IMR-90 (cell line): ENCODE measurements around the gene TNFRSF1B.

Experiments
- BHLHE40 ChIP-seq: fragments of 150-350 bp; IDR thresholded peaks from 2 replicates; pipeline ENCODE4 v1.6.1; 2016; ENCODE audit warnings: mild to moderate bottlenecking, low read depth, low read length
- CEBPB ChIP-seq: IDR thresholded peaks from 2 replicates; pipeline ENCODE4 v1.6.1; 2012; ENCODE audit warnings: low read depth, low read length, improper control_type of control experiment
- CHD1 ChIP-seq: IDR thresholded peaks from 2 replicates; pipeline ENCODE4 v1.6.1; 2012; ENCODE audit warnings: low read depth, low read length, improper control_type of control experiment
- MAZ ChIP-seq: IDR thresholded peaks from 2 replicates; pipeline ENCODE4 v1.6.1; 2012; ENCODE audit warnings: low read depth, mild to moderate bottlenecking, low read length, improper control_type of control experiment, moderate library complexity, borderline replicate concordance
- MXI1 ChIP-seq: IDR thresholded peaks from 2 replicates; pipeline ENCODE4 v1.6.1; 2012; ENCODE audit warnings: low read depth, mild to moderate bottlenecking, low read length, moderate library complexity, borderline replicate concordance
- NFE2L2 ChIP-seq: fragments of 150-350 bp; IDR thresholded peaks from 2 replicates; pipeline ENCODE4 v1.6.1; 2016; ENCODE audit warnings: low read depth, mild to moderate bottlenecking, low read length
- POLR2A ChIP-seq: IDR thresholded peaks from 2 replicates; pipeline ENCODE4 v1.6.1; 2012; ENCODE audit warnings: mild to moderate bottlenecking, low read depth, low read length
- RAD21 ChIP-seq: IDR thresholded peaks from 2 replicates; pipeline ENCODE4 v1.6.1; 2012; ENCODE audit warnings: low read length, improper control_type of control experiment
- RCOR1 ChIP-seq: IDR thresholded peaks from 2 replicates; pipeline ENCODE4 v1.6.1; 2012; ENCODE audit warnings: mild to moderate bottlenecking, low read length, improper control_type of control experiment; ENCODE audit not compliant: insufficient replicate concordance
- SMC3 ChIP-seq: fragments of 150-350 bp; IDR thresholded peaks from 2 replicates; pipeline ENCODE4 v1.6.1; 2016; ENCODE audit warnings: low read depth, mild to moderate bottlenecking, antibody characterized with exemption, low read length, moderate library complexity
- TF ChIP-seq, protein P1 (sequence below): conservative IDR thresholded peaks from 2 replicates; pipeline ENCODE4 v1.5.1; 2012; ENCODE audit warnings: mild to moderate bottlenecking, low read depth, low read length, improper control_type of control experiment
- TF ChIP-seq, protein P2 (sequence below): fragments of 150-350 bp; IDR thresholded peaks from 2 replicates; pipeline ENCODE4 v1.6.1; 2016; ENCODE audit warnings: low read depth, mild to moderate bottlenecking, low read length, moderate library complexity, borderline replicate concordance
- TF ChIP-seq, protein P3 (sequence below): fragments of 150-350 bp; IDR thresholded peaks from 2 replicates; pipeline ENCODE4 v1.6.1; 2017; ENCODE audit warnings: mild to moderate bottlenecking, antibody characterized with exemption, low read length, low read depth

DNA sequence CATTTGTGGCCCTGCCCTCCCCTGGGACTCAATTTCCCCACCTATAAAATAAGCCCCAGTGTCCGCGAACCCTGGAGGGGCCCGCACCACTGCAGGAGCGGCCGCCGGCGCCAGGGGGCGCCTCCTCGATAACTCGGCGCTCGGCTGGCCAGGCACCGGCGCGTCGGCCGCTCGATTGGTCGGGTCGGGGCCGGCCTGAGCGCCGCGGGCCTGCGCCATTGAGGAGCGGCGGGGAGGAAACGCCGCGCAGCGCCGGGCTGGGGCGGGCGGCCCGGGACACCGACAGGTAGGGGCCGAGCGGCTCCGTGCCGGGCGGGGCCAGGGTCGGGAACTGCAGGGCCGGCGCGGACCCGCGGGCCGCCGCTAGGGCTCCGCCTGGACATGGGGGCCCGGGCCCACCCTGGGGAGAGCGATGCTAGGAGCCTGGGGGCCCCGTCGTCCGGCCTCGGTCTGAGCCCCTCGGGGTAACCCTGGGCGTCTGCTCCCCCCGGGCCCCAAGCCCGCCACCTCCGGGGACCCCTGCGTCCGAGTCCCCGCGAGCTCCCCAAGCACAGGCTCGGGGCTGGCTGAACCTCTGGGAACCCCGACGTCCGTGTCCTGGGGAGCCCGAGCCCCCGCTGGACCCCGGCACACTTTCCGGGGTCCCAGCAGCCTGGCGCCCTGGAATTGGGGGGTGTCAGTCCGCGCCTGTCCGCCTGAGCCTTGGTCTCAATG is 63.2 kb downstream of the TNFRSF1B start, which contains the start of gene VPS13D:
- TF ChIP-seq CHD1 (no peak), RCOR1 (no peak), POLR2A (peak; percentile 26; the same call in 1 of the 2 replicates), NFE2L2 (no peak), RAD21 (peak; percentile 42), MXI1 (0 out of 2 replicates have a peak, but pooled peaks have one; percentile 43), BHLHE40 (peak; percentile 3; the same call in 1 of the 2 replicates), CEBPB (no peak), MAZ (peak; percentile 76; the same call in 1 of the 2 replicates), SMC3 (peak; percentile 59)
- TF ChIP-seq, protein P1, sequence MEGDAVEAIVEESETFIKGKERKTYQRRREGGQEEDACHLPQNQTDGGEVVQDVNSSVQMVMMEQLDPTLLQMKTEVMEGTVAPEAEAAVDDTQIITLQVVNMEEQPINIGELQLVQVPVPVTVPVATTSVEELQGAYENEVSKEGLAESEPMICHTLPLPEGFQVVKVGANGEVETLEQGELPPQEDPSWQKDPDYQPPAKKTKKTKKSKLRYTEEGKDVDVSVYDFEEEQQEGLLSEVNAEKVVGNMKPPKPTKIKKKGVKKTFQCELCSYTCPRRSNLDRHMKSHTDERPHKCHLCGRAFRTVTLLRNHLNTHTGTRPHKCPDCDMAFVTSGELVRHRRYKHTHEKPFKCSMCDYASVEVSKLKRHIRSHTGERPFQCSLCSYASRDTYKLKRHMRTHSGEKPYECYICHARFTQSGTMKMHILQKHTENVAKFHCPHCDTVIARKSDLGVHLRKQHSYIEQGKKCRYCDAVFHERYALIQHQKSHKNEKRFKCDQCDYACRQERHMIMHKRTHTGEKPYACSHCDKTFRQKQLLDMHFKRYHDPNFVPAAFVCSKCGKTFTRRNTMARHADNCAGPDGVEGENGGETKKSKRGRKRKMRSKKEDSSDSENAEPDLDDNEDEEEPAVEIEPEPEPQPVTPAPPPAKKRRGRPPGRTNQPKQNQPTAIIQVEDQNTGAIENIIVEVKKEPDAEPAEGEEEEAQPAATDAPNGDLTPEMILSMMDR = peak; percentile 99
- TF ChIP-seq, protein P2, sequence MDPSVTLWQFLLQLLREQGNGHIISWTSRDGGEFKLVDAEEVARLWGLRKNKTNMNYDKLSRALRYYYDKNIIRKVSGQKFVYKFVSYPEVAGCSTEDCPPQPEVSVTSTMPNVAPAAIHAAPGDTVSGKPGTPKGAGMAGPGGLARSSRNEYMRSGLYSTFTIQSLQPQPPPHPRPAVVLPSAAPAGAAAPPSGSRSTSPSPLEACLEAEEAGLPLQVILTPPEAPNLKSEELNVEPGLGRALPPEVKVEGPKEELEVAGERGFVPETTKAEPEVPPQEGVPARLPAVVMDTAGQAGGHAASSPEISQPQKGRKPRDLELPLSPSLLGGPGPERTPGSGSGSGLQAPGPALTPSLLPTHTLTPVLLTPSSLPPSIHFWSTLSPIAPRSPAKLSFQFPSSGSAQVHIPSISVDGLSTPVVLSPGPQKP = no peak
- TF ChIP-seq, protein P3, sequence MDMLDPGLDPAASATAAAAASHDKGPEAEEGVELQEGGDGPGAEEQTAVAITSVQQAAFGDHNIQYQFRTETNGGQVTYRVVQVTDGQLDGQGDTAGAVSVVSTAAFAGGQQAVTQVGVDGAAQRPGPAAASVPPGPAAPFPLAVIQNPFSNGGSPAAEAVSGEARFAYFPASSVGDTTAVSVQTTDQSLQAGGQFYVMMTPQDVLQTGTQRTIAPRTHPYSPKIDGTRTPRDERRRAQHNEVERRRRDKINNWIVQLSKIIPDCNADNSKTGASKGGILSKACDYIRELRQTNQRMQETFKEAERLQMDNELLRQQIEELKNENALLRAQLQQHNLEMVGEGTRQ = 0 out of 2 replicates have a peak, but pooled peaks have one; percentile 8
